HepG2 (cell line): Measurements from ENCODE around the gene PRMT6. TPM values are rescaled to one million over a fixed set of nuclear protein-coding genes. Genes with fewer than 3 reads are reported as not detected.

Experiments
- ATAC-seq: fragments of 200-7000 bp; cut with Tn5 transposase; 3 replicates; pipeline ENCODE4 v1.9.1; 2020; ENCODE audit warnings: mild to moderate bottlenecking, moderate library complexity
- BruUV-seq: library from RNA; stranded (reverse); fragments of 400-500 nt; replicated peaks from 2 replicates; lab custom pipeline; 2021; lab: Mats Ljungman, UMichigan
- CTCF ChIA-PET: fragments of 300-600 bp; formaldehyde crosslinking; extraction: SDS; loops from one replicate; lab custom pipeline; 2021; ENCODE audit warnings: low total read pairs, inconsistent platforms, low intra/inter-chr PET ratio; lab: Yijun Ruan, JAX
- POLR2A ChIA-PET: fragments of 350-600 bp; sonication (Branson Sonifier 250); formaldehyde crosslinking; loops from one replicate; lab custom pipeline; 2020; ENCODE audit warnings: antibody characterized with exemption, inconsistent platforms; lab: Yijun Ruan, JAX
- DNase-seq: peaks from one replicate; pipeline ENCODE4 v3.0.0-alpha.2; 2015; ENCODE audit warnings: low spot score
- FAIRE-seq: peaks from 3 replicates; lab custom pipeline; 2011; peaks lifted over from hg19 to GRCh38; lab: Jason Lieb, UNC
- H2AFZ ChIP-seq: one replicate; pipeline ENCODE4 v1.6.1; 2011; ENCODE audit warnings: low read length, inconsistent platforms
- H3K27ac ChIP-seq: fragments of 300-600 bp; 3 replicates; pipeline ENCODE4 v1.8.0; 2011; ENCODE audit warnings: mixed run types, mild to moderate bottlenecking, mixed read lengths, low read length, inconsistent platforms; ENCODE audit not compliant: insufficient read depth; ENCODE audit errors: extremely low read length
- H3K27me3 ChIP-seq, 2 experiments: fragments of 200-600 bp in 1 of 2; 2 replicates in 1 of 2; 3 replicates in 1 of 2; pipeline versions ENCODE4 v1.6.0 to v1.8.0; 2011; ENCODE audit warnings: low read length in 2 of 2, mild to moderate bottlenecking in 2 of 2, moderate library complexity in 2 of 2, inconsistent platforms in 1 of 2; ENCODE audit not compliant: insufficient read depth in 2 of 2, control insufficient read depth in 1 of 2
- H3K36me3 ChIP-seq, 2 experiments: fragments of 200-600 bp in 1 of 2; replicated peaks in 1 of 2; 2 replicates in 1 of 2; 3 replicates in 1 of 2; pipeline versions ENCODE4 v1.5.1 to v1.8.0; 2011; ENCODE audit warnings: low read length in 2 of 2, inconsistent platforms in 1 of 2; ENCODE audit not compliant: insufficient read depth in 2 of 2, control insufficient read depth in 1 of 2
- H3K4me1 ChIP-seq: 2 replicates; pipeline ENCODE4 v1.5.1; 2012; ENCODE audit warnings: low read length, inconsistent platforms; ENCODE audit not compliant: insufficient read depth
- H3K4me2 ChIP-seq: 2 replicates; pipeline ENCODE4 v1.6.0; 2011; ENCODE audit warnings: low read depth, low read length, inconsistent platforms
- H3K4me3 ChIP-seq, 3 experiments: fragments of 200-600 bp in 1 of 3; sonication (generic), shearing (Covaris generic) in 1 of 3; replicated peaks in 1 of 3; 2 replicates each; pipeline ENCODE4 v1.5.1; 2011 to 2016; ENCODE audit warnings: low read length in 3 of 3, inconsistent platforms in 2 of 3, low read depth in 2 of 3, mild to moderate bottlenecking in 2 of 3, control low read depth in 1 of 3, mixed read lengths in 1 of 3; ENCODE audit not compliant: insufficient read depth in 1 of 3
- H3K79me2 ChIP-seq: one replicate; pipeline ENCODE4 v1.6.1; 2011; ENCODE audit warnings: low read length, inconsistent platforms; ENCODE audit not compliant: insufficient read depth
- H3K9ac ChIP-seq: 2 replicates; pipeline ENCODE4 v1.6.0; 2011; ENCODE audit warnings: mild to moderate bottlenecking, low read depth, low read length, inconsistent platforms; ENCODE audit not compliant: insufficient read depth
- H3K9me3 ChIP-seq: 2 replicates; pipeline ENCODE4 v1.5.1; 2012; ENCODE audit warnings: mild to moderate bottlenecking, low read length
- H4K20me1 ChIP-seq: 2 replicates; pipeline ENCODE4 v1.6.0; 2011; ENCODE audit warnings: inconsistent platforms, mild to moderate bottlenecking, low read length, moderate library complexity; ENCODE audit not compliant: insufficient read depth
- GPN1 ChIP-seq: sonication (generic); formaldehyde crosslinking; IDR thresholded peaks from 2 replicates; pipeline ENCODE4 v1.5.1; 2020; ENCODE audit warnings: missing genetic modification reagents, borderline replicate concordance
- IRX3 ChIP-seq: sonication (generic); formaldehyde crosslinking; IDR thresholded peaks from 2 replicates; pipeline ENCODE4 v1.8.1; 2023; ENCODE audit warnings: mild to moderate bottlenecking, low read depth, missing genetic modification reagents, borderline replicate concordance
- MXI1 ChIP-seq: IDR thresholded peaks from 3 replicates; pipeline ENCODE4 v1.6.1; 2012; ENCODE audit warnings: low read depth, low read length, inconsistent platforms, borderline replicate concordance
- NR2C2 ChIP-seq: sonication (generic); formaldehyde crosslinking; IDR thresholded peaks from 2 replicates; pipeline ENCODE4 v1.4.0; 2020; ENCODE audit warnings: missing genetic modification reagents, mild to moderate bottlenecking, moderate library complexity, borderline replicate concordance
- ONECUT2 ChIP-seq: sonication (generic); formaldehyde crosslinking; IDR thresholded peaks from 2 replicates; pipeline ENCODE4 v1.4.0; 2020; ENCODE audit warnings: missing genetic modification reagents
- PAF1 ChIP-seq: IDR thresholded peaks from 2 replicates; pipeline ENCODE4 v1.6.1; 2016; ENCODE audit warnings: missing genetic modification reagents, missing compliant biosample characterization
- PHB2 ChIP-seq: fragments of 450-650 bp; IDR thresholded peaks from 2 replicates; pipeline ENCODE4 v1.6.1; 2018; ENCODE audit not compliant: partially characterized antibody
- SNAPC2 ChIP-seq: sonication (generic); formaldehyde crosslinking; IDR thresholded peaks from 2 replicates; pipeline ENCODE4 v1.8.1; 2022; ENCODE audit warnings: mild to moderate bottlenecking, missing genetic modification reagents
- ZBTB10 ChIP-seq: sonication (generic); formaldehyde crosslinking; IDR thresholded peaks from 2 replicates; pipeline ENCODE4 v1.4.0; 2020; ENCODE audit warnings: missing genetic modification reagents, borderline replicate concordance
- ZNF432 ChIP-seq: sonication (generic); formaldehyde crosslinking; IDR thresholded peaks from 2 replicates; pipeline ENCODE4 v1.5.0; 2020; ENCODE audit warnings: missing genetic modification reagents, mild to moderate bottlenecking, borderline replicate concordance
- ZNF644 ChIP-seq: IDR thresholded peaks from 2 replicates; pipeline ENCODE4 v1.6.1; 2016; ENCODE audit warnings: low read depth
- ZNF660 ChIP-seq: sonication (generic); formaldehyde crosslinking; IDR thresholded peaks from 2 replicates; pipeline ENCODE4 v1.5.1; 2020; ENCODE audit warnings: mild to moderate bottlenecking, low read depth, missing genetic modification reagents, borderline replicate concordance
- WGBS: methylation state at CpG from one replicate; pipeline ENCODE4 v1.1.6; 2017; ENCODE audit warnings: low lambda C conversion rate; 5-methylcytosine and 5-hydroxymethylcytosine counted together
- in situ Hi-C: cut with HindIII; loops from 2 replicates; pipeline ENCODE4 v1.10.0; 2017; ENCODE audit warnings: low pct_unique_long_range_greater_than_20kb; ENCODE audit not compliant: extremely low pct_ligation_motif_present
- intact Hi-C: fragments of 100-400 bp; cut with micrococcal nuclease; formaldehyde crosslinking; loops from one replicate; pipeline ENCODE4 v1.10.0; 2022; ENCODE audit not compliant: unreplicated experiment
- polyA plus RNA-seq, 8 experiments: library from polyadenylated mRNA; depleted of rRNA in 3 of 8; stranded (reverse) in 7 of 8; unstranded in 1 of 8; fragments of >200 nt; fragmentation: Illumina TruSeq in 4 of 8; extraction: Trizol in 4 of 8; gene quantifications; 2 replicates each; pipeline versions ENCODE4 v1.2.1 to v1.2.3, GENCODE V29; 2011 to 2016; ENCODE audit warnings: low read depth in 4 of 8, missing spikeins in 1 of 8, mixed read lengths in 1 of 8; ENCODE audit not compliant: insufficient read depth in 1 of 8
- total RNA-seq, 5 experiments: library from RNA; depleted of rRNA; stranded (reverse); fragments of >200 nt; fragmentation: Illumina TruSeq; extraction: Trizol; gene quantifications; 2 replicates each; pipeline ENCODE4 v1.2.3, GENCODE V29; 2016; ENCODE audit warnings: low read depth in 1 of 5
- TF ChIP-seq, protein P1 (sequence below): sonication (generic); formaldehyde crosslinking; IDR thresholded peaks from 2 replicates; pipeline ENCODE4 v1.9.0; 2021; ENCODE audit warnings: missing genetic modification reagents, mild to moderate bottlenecking, borderline replicate concordance

PRMT6 gene
- total and polyA plus RNA-seq, 2 of the 13 experiments (the other 11 are each of a cell fraction or from before 2014, with no cell fraction given), result 8.1 to 15.8 TPM

GRCh38 chr1:107016376-107016978, 40.0 kb upstream of the PRMT6 start:
- Histone ChIP-seq H3K79me2 (no peaks in the 10 kb centered on the region), H3K9me3 (no peaks in the 10 kb centered on the region), H3K27me3 (no peaks in the 10 kb centered on the region), H3K27ac (no peak overlapping the region), H3K4me2 (no peak overlapping the region), H3K36me3 (no peaks in the 10 kb centered on the region), H3K4me1 (no peaks in the 10 kb centered on the region), H2AFZ (peak overlapping the region; percentile 15), H3K4me3 (no peak overlapping the region), H3K9ac (no peak overlapping the region), H4K20me1 (no peaks in the 10 kb centered on the region)
- in situ Hi-C loops, result no loop called here
- CTCF ChIA-PET, result no interaction called here
- DNase-seq (no peak), FAIRE-seq (no peak), ATAC-seq (no peak)
- WGBS, result 19% methylated on average over 3 of the region's 3 CpGs
- POLR2A ChIA-PET, result no interaction called here
- intact Hi-C loops, result no loop called here
- TF ChIP-seq IRX3 (no peak), NR2C2 (CRISPR knock-in tag) (no peak), GPN1 (CRISPR knock-in tag) (no peak), MXI1 (no peak), SNAPC2 (CRISPR knock-in tag) (no peak), ZNF644 (CRISPR knock-in tag) (no peak)
- no TSS peak for BruUV-seq

DNA sequence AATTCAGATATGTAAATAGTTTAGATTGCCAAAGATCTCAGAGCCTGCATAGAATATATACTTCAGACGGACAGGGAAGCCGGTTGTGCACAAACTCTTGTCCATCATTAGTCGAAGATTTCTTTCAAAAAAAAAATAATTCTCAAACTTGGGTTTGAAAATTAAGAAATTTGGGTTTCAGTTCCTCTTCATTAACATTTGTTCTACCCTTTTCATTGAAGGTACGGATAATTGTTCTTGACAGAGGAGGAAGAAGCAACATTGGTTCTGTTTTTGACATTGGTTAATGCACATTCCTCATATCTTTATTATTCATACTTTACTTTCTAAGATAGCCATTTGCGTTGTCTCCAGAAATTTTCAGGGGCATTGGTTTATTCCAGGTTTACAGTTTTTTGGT, 38.0 kb upstream of the PRMT6 start:
- Histone ChIP-seq H2AFZ (no peak overlapping the region), H3K27me3 (no peaks in the 10 kb centered on the region), H3K4me2 (no peak overlapping the region), H3K9me3 (no peaks in the 10 kb centered on the region), H3K27ac (no peak overlapping the region), H4K20me1 (no peaks in the 10 kb centered on the region), H3K4me1 (no peaks in the 10 kb centered on the region), H3K4me3 (no peak overlapping the region), H3K36me3 (no peaks in the 10 kb centered on the region), H3K79me2 (no peaks in the 10 kb centered on the region), H3K9ac (no peak overlapping the region)
- DNase-seq, result no peak
- intact Hi-C loops (no loop called here), in situ Hi-C loops (no loop called here)
- WGBS, result 6% methylated on average over 5 of the region's 5 CpGs
- ChIA-PET CTCF (no interaction called here), POLR2A (no interaction called here)
- no TSS peak for BruUV-seq
- ATAC-seq, result no peak
- FAIRE-seq, result no peak
- no peak for TF ChIP-seq ZNF432 (CRISPR knock-in tag)
- TF ChIP-seq PAF1 (CRISPR knock-in tag), result no peak
- TF ChIP-seq PHB2, result no peak
- no peak for TF ChIP-seq SNAPC2 (CRISPR knock-in tag)
- TF ChIP-seq, protein P1, sequence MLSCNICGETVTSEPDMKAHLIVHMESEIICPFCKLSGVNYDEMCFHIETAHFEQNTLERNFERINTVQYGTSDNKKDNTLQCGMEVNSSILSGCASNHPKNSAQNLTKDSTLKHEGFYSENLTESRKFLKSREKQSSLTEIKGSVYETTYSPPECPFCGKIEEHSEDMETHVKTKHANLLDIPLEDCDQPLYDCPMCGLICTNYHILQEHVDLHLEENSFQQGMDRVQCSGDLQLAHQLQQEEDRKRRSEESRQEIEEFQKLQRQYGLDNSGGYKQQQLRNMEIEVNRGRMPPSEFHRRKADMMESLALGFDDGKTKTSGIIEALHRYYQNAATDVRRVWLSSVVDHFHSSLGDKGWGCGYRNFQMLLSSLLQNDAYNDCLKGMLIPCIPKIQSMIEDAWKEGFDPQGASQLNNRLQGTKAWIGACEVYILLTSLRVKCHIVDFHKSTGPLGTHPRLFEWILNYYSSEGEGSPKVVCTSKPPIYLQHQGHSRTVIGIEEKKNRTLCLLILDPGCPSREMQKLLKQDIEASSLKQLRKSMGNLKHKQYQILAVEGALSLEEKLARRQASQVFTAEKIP (CRISPR knock-in tag), result no peak
- no peak for TF ChIP-seq ONECUT2
- no peak for TF ChIP-seq ZBTB10 (CRISPR knock-in tag)
- TF ChIP-seq ZNF660 (CRISPR knock-in tag), result no peak
